Activated CD4-positive, alpha-beta T cell treated with anti-CD3 and anti-CD28 coated beads for 36 hours (primary cell): Measurements from ENCODE around the gene CDCA4. TPM values are rescaled to one million over a fixed set of nuclear protein-coding genes. Genes with fewer than 3 reads are reported as not detected.
A peak's percentile ranks its signal among the peaks of the same experiment; 100 is the strongest.
"Not testable (repeated sequence)": the region's sequence is repeated elsewhere in the genome, so short reads cannot be mapped to it uniquely, and the experiment has no call there.

Source experiments
- ATAC-seq: fragments of 200-7000 bp; cut with Tn5 transposase; one replicate; pipeline ENCODE4 v1.10.0; 2021; ENCODE audit warnings: mild to moderate bottlenecking, moderate library complexity
- CTCF ChIA-PET: fragments of 350-600 bp; sonication (Branson Sonifier 250); formaldehyde crosslinking; loops from one replicate; lab custom pipeline; 2021; ENCODE audit warnings: antibody characterized with exemption; lab: Charles Lee
- POLR2A ChIA-PET: fragments of 350-600 bp; sonication (Branson Sonifier 250); formaldehyde crosslinking; loops from one replicate; lab custom pipeline; 2021; ENCODE audit warnings: antibody characterized with exemption, inconsistent platforms; lab: Charles Lee
- DNase-seq: peaks from one replicate; pipeline ENCODE4 v3.0.0-alpha.2; 2020
- H3K27ac Mint-ChIP-seq: one replicate; pipeline ENCODE4 v1.8.0; 2021; ENCODE audit warnings: mixed read lengths
- H3K27me3 Mint-ChIP-seq: one replicate; pipeline ENCODE4 v1.8.0; 2021; ENCODE audit warnings: mixed read lengths
- H3K36me3 Mint-ChIP-seq: one replicate; pipeline ENCODE4 v1.8.0; 2021; ENCODE audit warnings: low read depth, mixed read lengths
- H3K4me1 Mint-ChIP-seq: one replicate; pipeline ENCODE4 v1.8.0; 2021; ENCODE audit warnings: mixed read lengths
- H3K4me3 Mint-ChIP-seq: one replicate; pipeline ENCODE4 v1.8.0; 2021; ENCODE audit warnings: mild to moderate bottlenecking, moderate library complexity, mixed read lengths
- H3K9me3 Mint-ChIP-seq: one replicate; pipeline ENCODE4 v1.8.0; 2021; ENCODE audit warnings: low read depth, mixed read lengths
- intact Hi-C, 2 experiments: fragments of 100-400 bp; cut with DNase I in 1 of 2; cut with micrococcal nuclease in 1 of 2; formaldehyde crosslinking; loops; one replicate each; pipeline versions ENCODE4 v1.14.2 to v1.15.1; 2022 to 2024; cut with DNase I, micrococcal nuclease
- total RNA-seq, 2 experiments: library from RNA; stranded (reverse); gene quantifications; one replicate each; pipeline ENCODE4 v1.2.3, GENCODE V29; 2021

CDCA4 gene
- total RNA-seq, 2 experiments from 2014 or later: 52.0 to 62.7 TPM

DNA sequence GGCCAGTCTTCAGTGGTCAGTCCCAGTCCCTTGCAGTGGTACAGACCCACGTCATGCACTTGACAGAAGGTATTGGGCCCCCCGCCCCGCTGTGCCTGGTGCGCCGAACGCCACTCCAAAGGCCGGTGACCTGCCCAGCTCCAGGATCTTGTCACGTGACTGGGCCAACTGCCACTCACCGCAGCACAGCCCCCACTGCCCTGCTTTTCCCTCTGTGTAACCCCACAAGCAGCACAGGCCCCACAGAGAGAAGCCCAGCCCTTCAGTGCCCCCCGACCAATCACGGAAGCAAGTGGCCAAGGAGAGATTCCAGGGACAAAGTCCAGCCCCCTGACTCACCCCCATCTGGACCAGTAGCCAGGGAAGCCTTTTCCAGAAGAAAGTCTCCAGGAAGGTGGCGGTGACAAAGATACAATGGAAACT is 43.8 kb upstream of the CDCA4 start:
- DNase-seq (peak; percentile 62), ATAC-seq (no peak)
- H3K9me3 Mint-ChIP-seq: no peaks in the 10 kb centered on the region
- intact Hi-C loops: loop anchor here (1.0 to 10.0 kb wide), 9 partner anchors 22 to 426 kb away; partner anchors contain the start of genes CDCA4 (in 2 of the 2), BRF1 (in 1 of the 2), CLBA1 (in 1 of the 2) and CRIP1 (in 1 of the 2)
- ChIA-PET POLR2A (interaction anchor here (0.6 to 1.3 kb wide), 6 partner anchors 12 to 312 kb away, joined by 3 to 9 read pairs (median 4); partner anchors contain the start of genes CDCA4 and SIVA1), CTCF (interaction anchor here (0.5 to 4.0 kb wide), 5 partner anchors 20 to 346 kb away, joined by 3 to 14 read pairs (median 5); partner anchors contain the start of gene CDCA4)
- H3K27ac Mint-ChIP-seq: peak overlapping the region; percentile 96
- peaks cover 18% of the 10 kb centered on the region for H3K36me3 Mint-ChIP-seq
- H3K4me3 Mint-ChIP-seq: peak overlapping the region; percentile 92
- no peaks in the 10 kb centered on the region for H3K27me3 Mint-ChIP-seq
- peaks cover 74% of the 10 kb centered on the region for H3K4me1 Mint-ChIP-seq

DNA sequence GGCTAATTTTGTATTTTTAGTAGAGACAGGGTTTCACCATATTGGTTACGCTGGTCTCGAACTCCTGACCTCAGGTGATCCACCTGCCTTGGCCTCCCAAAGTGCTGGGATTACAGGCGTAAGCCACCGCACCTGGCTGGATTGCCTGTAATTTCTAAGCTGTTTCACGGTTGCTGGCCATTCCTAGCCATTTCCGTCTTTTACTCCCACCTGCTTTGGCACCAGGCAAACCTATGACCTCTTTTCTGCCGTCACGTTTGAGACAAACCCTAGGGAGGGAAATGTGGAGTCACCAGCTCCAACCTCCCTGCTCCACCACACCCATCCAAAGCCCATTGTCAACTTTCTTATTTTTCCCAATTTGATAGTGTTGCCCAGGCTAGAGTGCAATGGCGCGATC is 43.1 kb upstream of the CDCA4 start:
- peaks cover 75% of the 10 kb centered on the region for H3K4me1 Mint-ChIP-seq
- POLR2A ChIA-PET: interaction anchor here (0.6 to 0.8 kb wide), 2 partner anchors 45 to 95 kb away, joined by 3 read pairs; no protein-coding TSS in a partner anchor
- CTCF ChIA-PET: interaction anchor here (0.5 to 4.0 kb wide), 4 partner anchors 19 to 347 kb away, joined by 3 to 14 read pairs (median 4); no protein-coding TSS in a partner anchor
- no peak for DNase-seq
- no peaks in the 10 kb centered on the region for H3K9me3 Mint-ChIP-seq
- no peaks in the 10 kb centered on the region for H3K27me3 Mint-ChIP-seq
- H3K27ac Mint-ChIP-seq: peak overlapping the region; percentile 96
- peaks cover 18% of the 10 kb centered on the region for H3K36me3 Mint-ChIP-seq
- no peak for ATAC-seq
- intact Hi-C loops: loop anchor here (2.0 to 10.0 kb wide), 4 partner anchors 43 to 421 kb away; partner anchors contain the start of genes BRF1 (in 1 of the 2), CDCA4 (in 1 of the 2), CRIP1 (in 1 of the 2) and SIVA1 (in 1 of the 2)
- H3K4me3 Mint-ChIP-seq: peak overlapping the region; percentile 92

- peak overlapping the region; percentile 92 for H3K4me3 Mint-ChIP-seq
- H3K9me3 Mint-ChIP-seq, DNase-seq, ATAC-seq, H3K27me3 Mint-ChIP-seq: not testable (repeated sequence)
- peaks cover 73% of the 10 kb centered on the region for H3K4me1 Mint-ChIP-seq
- H3K36me3 Mint-ChIP-seq: peaks cover 19% of the 10 kb centered on the region
- H3K27ac Mint-ChIP-seq: peak overlapping the region; percentile 67
- CTCF ChIA-PET: interaction anchor here (0.8 to 4.4 kb wide), 6 partner anchors 18 to 95 kb away, joined by 3 to 22 read pairs (median 4); no protein-coding TSS in a partner anchor
- POLR2A ChIA-PET: interaction anchor here (0.6 to 0.8 kb wide), 2 partner anchors 44 to 95 kb away, joined by 3 read pairs; no protein-coding TSS in a partner anchor
- intact Hi-C loops: loop anchor here in 1 of 2 experiments (10.0 kb wide), 1 partner anchor 421 kb away; the partner anchor contains the start of gene CRIP1
These were observed 42.6 kb upstream of the CDCA4 start for GRCh38 chr14:105063506-105063905.

GRCh38 chr14:105063056-105063455 is 42.2 kb upstream of the CDCA4 start:
- Mint-ChIP-seq H3K27ac (peak overlapping the region; percentile 80), H3K36me3 (peaks cover 20% of the 10 kb centered on the region), H3K9me3 (no peaks in the 10 kb centered on the region), H3K27me3 (no peaks in the 10 kb centered on the region), H3K4me1 (peaks cover 76% of the 10 kb centered on the region), H3K4me3 (peak overlapping the region; percentile 92)
- ChIA-PET POLR2A (interaction anchor here (0.6 to 0.8 kb wide), 2 partner anchors 28 to 44 kb away, joined by 3 to 4 read pairs; no protein-coding TSS in a partner anchor), CTCF (interaction anchor here (0.8 to 4.4 kb wide), 7 partner anchors 9 to 427 kb away, joined by 3 to 22 read pairs (median 4); no protein-coding TSS in a partner anchor)
- DNase-seq (no peak), ATAC-seq (no peak)
- intact Hi-C loops: loop anchor here in 1 of 2 experiments (10.0 kb wide), 1 partner anchor 422 kb away; the partner anchor contains the start of gene CRIP1

- intact Hi-C loops: loop anchor here in 1 of 2 experiments (10.0 kb wide), 1 partner anchor 423 kb away; the partner anchor contains the start of gene CRIP1
- no peaks in the 10 kb centered on the region for H3K27me3 Mint-ChIP-seq
- peaks cover 24% of the 10 kb centered on the region for H3K36me3 Mint-ChIP-seq
These were observed 41.2 kb upstream of the CDCA4 start for GRCh38 chr14:105062048-105062433.

DNA sequence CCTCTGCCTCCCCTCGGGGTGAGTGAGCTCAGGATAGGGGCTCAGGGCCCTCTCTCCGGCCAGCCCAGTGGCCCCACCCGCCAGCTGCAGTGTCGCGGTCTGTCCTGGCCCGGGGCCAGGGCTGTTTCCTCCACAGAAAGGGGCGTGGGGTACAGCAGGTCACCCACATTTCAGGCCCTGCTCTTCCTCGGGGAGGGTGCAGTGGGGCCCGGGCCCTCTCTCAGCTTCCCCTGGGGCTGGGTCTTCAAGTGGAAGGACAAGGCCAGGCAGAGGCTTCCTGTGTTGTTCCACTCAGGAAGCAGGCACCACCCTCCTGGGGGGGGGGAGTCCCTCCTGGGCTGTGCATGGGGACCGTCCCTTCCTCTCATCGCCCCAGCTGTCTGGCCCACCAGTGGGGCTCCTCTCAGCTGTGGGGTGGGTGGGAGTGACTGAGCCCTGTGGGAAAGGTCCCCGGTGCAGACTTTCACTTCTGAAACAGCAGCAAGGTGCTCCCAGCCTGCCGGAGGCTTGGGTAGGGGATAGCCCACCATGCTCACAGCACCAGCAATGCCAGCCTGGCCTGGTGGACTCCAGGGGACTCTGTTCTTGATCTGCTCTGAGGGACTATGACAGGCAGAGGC is 40.7 kb upstream of the CDCA4 start:
- Mint-ChIP-seq H3K4me1 (peaks cover 62% of the 10 kb centered on the region), H3K27ac (peak overlapping the region; percentile 95), H3K9me3 (no peaks in the 10 kb centered on the region), H3K27me3 (no peaks in the 10 kb centered on the region), H3K4me3 (peak overlapping the region; percentile 92), H3K36me3 (peaks cover 28% of the 10 kb centered on the region)
- intact Hi-C loops: loop anchor here (1.0 to 10.0 kb wide), 2 partner anchors 118 to 423 kb away; partner anchors contain the start of gene CRIP1 (in 1 of the 2)
- ChIA-PET CTCF (interaction anchor here (0.9 to 4.4 kb wide), 8 partner anchors 9 to 86 kb away, joined by 3 to 22 read pairs (median 6); no protein-coding TSS in a partner anchor), POLR2A (interaction anchor here (0.5 to 1.3 kb wide), 3 partner anchors 41 to 157 kb away, joined by 3 to 6 read pairs (median 3); partner anchors contain the start of gene CDCA4)
- peak; percentile 27 for ATAC-seq
- peak; percentile 84 for DNase-seq

More at GRCh38 chr14:105062048-105062433, 41.2 kb upstream of the CDCA4 start:
- CTCF ChIA-PET: interaction anchor here (1.0 to 4.4 kb wide), 6 partner anchors 8 to 428 kb away, joined by 3 to 22 read pairs (median 4); no protein-coding TSS in a partner anchor
- POLR2A ChIA-PET: interaction anchor here (0.5 to 0.6 kb wide), 2 partner anchors 43 to 157 kb away, joined by 3 read pairs; no protein-coding TSS in a partner anchor
- Mint-ChIP-seq H3K9me3 (no peaks in the 10 kb centered on the region), H3K4me1 (peaks cover 67% of the 10 kb centered on the region), H3K4me3 (peak overlapping the region; percentile 92), H3K27ac (peak overlapping the region; percentile 95)
- peak; percentile 47 for DNase-seq
- no peak for ATAC-seq

- intact Hi-C loops: loop anchor here (1.0 to 10.0 kb wide), 4 partner anchors 9 to 424 kb away; partner anchors contain the start of genes CDCA4 (in 1 of the 2) and CRIP1 (in 1 of the 2)
- H3K9me3 Mint-ChIP-seq: no peaks in the 10 kb centered on the region
These were observed 40.0 kb upstream of the CDCA4 start for GRCh38 chr14:105060751-105061427.

DNA sequence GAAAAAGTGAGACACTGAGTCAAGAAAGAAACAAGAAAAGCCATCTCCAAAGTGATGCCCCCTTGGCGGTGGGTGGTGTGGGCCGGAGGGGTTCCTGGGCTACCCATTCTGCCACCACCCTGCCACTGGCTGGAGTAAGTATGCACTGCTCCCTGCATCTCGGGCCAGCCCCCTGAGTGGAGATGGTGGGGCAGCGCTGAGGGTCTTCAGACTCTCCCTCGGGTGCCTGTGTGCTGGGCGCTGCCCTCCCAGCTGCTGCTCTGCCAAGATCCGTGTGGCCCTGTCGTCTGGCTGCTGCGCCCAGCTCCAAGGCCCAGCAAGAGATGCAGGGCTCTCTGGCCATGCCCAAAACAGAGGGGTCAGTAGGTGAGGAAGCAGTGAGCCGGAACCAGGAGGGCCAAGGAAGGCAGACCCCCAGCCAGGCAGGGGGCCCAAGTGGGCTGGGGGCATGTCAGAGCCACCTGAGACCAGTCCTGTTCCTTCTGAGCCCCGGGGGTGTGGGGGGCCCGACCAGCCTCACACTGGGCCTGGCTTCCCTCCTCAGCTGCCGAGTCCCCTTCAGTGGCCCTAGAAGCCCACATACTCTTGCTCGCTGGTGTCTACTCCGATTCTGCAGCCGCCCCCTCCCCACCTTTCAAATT is 39.2 kb upstream of the CDCA4 start:
- Mint-ChIP-seq H3K27me3 (no peaks in the 10 kb centered on the region), H3K4me3 (peak overlapping the region; percentile 92), H3K4me1 (peaks cover 53% of the 10 kb centered on the region), H3K9me3 (no peaks in the 10 kb centered on the region), H3K27ac (peak overlapping the region; percentile 88), H3K36me3 (peaks cover 42% of the 10 kb centered on the region)
- ATAC-seq (peak; percentile 1), DNase-seq (peak; percentile 50)
- ChIA-PET CTCF (interaction anchor here (0.7 to 4.4 kb wide), 8 partner anchors 11 to 34 kb away, joined by 3 to 22 read pairs (median 8); no protein-coding TSS in a partner anchor), POLR2A (no interaction called here)
- intact Hi-C loops: loop anchor here (1.0 to 10.0 kb wide), 4 partner anchors 10 to 425 kb away; partner anchors contain the start of genes CDCA4 (in 1 of the 2) and CRIP1 (in 1 of the 2)

More at GRCh38 chr14:105060751-105061427, 40.0 kb upstream of the CDCA4 start:
- ATAC-seq (no peak), DNase-seq (peak; percentile 66)
- H3K27ac Mint-ChIP-seq: peak overlapping the region; percentile 88
- H3K4me1 Mint-ChIP-seq: peaks cover 56% of the 10 kb centered on the region
- H3K36me3 Mint-ChIP-seq: peaks cover 34% of the 10 kb centered on the region
- POLR2A ChIA-PET: interaction anchor here (1.3 kb wide), 1 partner anchor 40 kb away, joined by 6 read pairs; the partner anchor contains the start of gene CDCA4
- H3K4me3 Mint-ChIP-seq: peak overlapping the region; percentile 92
- H3K27me3 Mint-ChIP-seq: no peaks in the 10 kb centered on the region
- CTCF ChIA-PET: interaction anchor here (0.9 to 4.4 kb wide), 7 partner anchors 10 to 86 kb away, joined by 3 to 22 read pairs (median 6); no protein-coding TSS in a partner anchor

GRCh38 chr14:105059035-105059924 is 38.4 kb upstream of the CDCA4 start:
- ATAC-seq: peak; percentile 67
- POLR2A ChIA-PET: interaction anchor here (0.6 kb wide), 1 partner anchor 232 kb away, joined by 3 read pairs; no protein-coding TSS in a partner anchor

More at GRCh38 chr14:105059035-105059924, 38.4 kb upstream of the CDCA4 start:
- peaks cover 38% of the 10 kb centered on the region for H3K36me3 Mint-ChIP-seq
- H3K9me3 Mint-ChIP-seq: no peaks in the 10 kb centered on the region
- peaks cover 48% of the 10 kb centered on the region for H3K4me1 Mint-ChIP-seq
- DNase-seq: peak; percentile 83
- peak overlapping the region; percentile 88 for H3K27ac Mint-ChIP-seq
- no peaks in the 10 kb centered on the region for H3K27me3 Mint-ChIP-seq
- peak overlapping the region; percentile 92 for H3K4me3 Mint-ChIP-seq
- CTCF ChIA-PET: interaction anchor here (0.7 to 4.4 kb wide), 8 partner anchors 13 to 33 kb away, joined by 3 to 22 read pairs (median 10); no protein-coding TSS in a partner anchor
- intact Hi-C loops: loop anchor here (1.0 kb wide), 1 partner anchor 28 kb away; no protein-coding TSS in a partner anchor
